GM19324 (cell line): ENCODE results near the gene MLPH.

Experiments used
- ATAC-seq: cut with Tn5 transposase; IDR thresholded peaks from one replicate; pipeline ENCODE4 v1.9.1; 2021; ENCODE audit warnings: mild to moderate bottlenecking, moderate library complexity; ENCODE audit not compliant: unreplicated experiment, low FRiP score

MLPH gene

DNA sequence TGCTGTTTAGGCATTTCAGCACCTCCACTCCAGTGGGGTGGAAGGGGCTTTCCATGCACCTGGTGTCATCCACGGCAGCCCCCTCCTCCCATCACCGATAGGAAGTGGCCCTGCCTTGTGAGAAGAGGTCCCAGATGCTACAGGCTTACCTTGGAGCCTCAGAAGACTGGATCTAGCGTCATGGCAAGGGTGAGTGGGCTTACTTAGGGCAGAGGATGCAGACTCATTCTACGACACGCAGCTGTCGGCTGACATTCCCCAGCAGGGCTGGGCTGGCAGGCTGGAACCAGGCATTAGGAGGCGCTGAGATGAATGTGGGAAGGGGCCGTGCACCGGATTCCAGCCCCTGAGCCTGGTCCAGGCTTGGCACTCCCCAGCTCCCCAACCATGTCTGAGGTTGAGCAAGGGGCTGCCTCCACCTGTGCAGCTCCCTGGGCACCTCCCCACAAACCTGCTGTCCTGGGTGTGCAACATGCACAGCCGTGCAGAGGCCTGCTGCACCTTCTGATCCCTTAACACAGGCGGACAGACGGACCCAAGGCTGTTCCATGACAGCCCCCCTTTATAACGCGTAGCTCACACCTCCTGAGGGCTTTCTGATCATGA, 77.6 kb downstream of the MLPH start:
- no peak for ATAC-seq

DNA sequence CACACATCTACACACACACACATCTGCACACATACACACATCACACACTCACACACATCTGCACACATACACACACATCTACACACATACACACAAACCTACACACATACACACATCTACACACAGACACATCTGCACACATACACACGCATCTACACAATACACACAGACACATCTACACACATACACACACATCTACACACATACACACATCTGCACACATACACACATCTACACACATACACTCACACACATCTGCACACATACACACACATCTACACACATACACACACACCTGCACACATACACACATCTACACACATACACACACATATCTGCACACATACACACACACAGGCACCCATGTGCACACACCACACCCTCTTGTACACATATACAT, 78.9 kb downstream of the MLPH start:
- no peak for ATAC-seq

DNA sequence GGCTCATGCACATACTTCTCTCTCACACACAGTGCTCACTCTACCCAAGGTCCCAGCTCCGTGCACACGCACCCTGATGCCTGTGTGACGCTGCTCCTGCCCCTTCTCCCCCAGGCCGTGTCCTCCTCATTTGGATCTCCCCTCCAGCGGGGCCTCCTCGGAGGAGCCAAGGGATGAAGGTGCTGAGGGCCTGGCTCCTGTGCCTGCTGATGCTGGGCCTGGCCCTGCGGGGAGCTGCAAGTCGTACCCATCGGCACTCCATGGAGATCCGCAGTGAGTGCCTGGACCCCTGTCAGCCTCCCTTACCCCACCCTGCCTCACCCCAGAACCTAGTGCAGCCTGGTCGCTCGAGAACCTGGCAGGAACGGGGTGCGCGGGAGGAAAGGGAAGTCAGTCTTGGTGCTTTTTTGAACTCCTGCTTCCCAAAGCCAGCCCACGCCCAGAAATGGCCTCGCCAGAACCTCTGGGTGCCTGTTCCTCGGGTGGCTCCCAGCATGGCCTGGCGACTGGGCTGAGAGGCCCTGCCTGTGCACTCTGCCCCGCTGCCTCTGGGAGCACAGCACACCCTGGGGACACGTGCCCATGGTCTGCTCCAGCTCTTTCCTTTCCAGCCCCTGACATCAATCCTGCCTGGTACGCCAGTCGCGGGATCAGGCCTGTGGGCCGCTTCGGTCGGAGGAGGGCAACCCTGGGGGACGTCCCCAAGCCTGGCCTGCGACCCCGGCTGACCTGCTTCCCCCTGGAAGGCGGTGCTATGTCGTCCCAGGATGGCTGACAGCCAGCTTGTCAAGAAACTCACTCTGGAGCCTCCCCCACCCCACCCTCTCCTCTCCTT, 79.6 kb downstream of the MLPH start, which contains the start of gene PRLH:
Gene PRLH, plus strand, starts transcription at position 174 of the 835 bp plus-strand sequence. Its CDS starts 0 bp downstream, at position 174.
- no peak for ATAC-seq

DNA sequence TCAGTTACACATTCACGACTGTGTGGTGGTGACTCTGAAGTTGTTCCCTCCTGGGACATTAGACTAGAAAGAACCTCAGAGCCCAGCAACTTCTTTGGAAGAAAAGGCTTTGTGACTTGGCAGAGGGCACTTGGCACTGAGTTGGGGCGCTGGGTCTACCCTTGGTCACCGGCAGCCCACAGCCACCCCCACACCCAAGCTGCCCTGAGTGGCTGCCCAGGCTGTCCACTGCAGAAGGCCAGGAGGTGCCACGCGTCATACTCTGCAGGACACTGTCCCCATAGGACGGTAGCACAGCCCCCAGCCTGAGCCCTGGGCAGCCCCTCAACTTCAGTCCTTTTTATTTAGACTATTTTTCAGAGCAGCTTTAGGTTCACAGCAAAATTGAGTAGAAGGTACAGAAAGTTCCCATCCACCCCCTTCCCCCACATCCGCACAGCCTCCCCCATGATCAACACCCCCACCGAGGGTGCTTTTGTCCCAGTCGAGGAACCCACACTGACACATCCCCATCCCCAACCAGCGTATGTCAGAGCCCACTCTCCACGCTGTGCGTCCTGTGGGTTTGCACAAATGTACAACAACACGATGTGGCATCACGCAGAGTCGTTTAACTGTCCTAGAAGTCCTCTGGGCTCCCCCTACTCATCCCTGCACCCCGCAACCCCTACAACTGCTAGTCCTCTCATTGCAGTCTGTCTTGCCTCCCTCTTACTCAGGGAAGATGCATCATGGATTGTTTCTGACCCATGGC, 80.4 kb downstream of the MLPH start:
- no peak for ATAC-seq

DNA sequence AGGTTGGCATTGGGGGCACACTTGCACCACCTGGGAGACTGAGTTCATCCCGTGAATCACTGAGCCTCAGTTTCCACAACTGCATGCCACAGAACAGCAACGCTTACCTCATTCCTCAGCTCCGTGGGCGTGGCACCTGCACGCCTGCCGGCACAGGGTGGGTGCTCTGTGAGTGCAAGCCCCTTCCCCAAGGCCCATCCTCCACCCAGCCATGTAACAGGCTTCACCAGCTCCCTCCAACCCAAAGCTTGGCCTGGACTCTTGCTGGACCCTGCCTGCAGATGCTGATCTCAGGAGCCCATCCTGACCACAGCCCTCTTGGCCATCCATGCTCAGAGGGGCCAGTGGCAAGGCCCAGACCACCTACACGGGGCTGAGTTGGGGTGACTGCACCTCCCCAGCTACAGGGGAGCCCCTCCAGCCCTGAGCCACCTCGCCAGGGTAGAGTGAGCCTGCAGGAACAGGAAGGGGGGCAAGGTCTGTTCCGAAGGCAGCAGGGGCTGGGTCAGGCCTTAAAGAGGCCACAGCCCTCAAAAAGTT, 81.1 kb downstream of the MLPH start:
- no peak for ATAC-seq

DNA sequence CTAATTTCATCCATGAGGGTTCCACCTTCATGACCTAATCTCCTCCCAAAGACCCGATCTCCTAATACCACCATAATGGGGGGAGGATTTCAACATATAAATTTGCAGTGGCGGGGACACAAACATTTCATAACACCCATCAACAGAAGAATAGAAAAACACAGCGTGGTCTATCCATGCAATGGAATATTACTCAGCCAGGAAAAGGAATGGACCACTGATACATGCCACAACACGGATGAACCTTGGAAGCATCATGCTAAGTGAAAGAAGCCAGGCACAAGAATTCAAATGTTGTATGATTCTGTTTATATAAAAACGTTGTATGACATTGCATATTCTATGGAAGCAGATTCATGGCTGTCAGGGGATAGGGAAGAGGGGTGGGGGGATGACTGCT, 82.0 kb downstream of the MLPH start:
- ATAC-seq, result no peak

GRCh38 chr2:237569896-237570295, 82.8 kb downstream of the MLPH start:
- ATAC-seq, result no peak

- no peak for ATAC-seq
Measured at GRCh38 chr2:237570776-237571335, 83.8 kb downstream of the MLPH start.

DNA sequence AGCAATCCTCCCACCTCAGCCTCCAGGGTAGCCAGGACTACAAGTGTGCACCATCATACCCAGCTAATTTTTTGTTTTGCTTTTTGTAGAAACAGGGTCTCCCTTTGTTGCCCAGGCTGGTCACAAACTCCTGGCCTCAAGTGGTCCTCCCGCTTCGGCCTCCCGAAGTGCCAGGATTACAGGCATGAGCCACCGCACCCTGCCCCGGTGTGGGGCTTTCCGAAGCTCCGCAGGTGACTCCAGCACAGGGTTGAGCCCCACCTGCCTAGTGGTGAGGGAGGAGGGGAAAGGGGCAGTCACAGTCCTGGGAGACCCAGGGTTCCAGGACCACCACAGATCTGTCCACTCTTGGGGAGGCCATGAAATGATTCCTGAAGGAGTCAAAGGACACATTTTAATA, 84.5 kb downstream of the MLPH start:
- ATAC-seq, result no peak

DNA sequence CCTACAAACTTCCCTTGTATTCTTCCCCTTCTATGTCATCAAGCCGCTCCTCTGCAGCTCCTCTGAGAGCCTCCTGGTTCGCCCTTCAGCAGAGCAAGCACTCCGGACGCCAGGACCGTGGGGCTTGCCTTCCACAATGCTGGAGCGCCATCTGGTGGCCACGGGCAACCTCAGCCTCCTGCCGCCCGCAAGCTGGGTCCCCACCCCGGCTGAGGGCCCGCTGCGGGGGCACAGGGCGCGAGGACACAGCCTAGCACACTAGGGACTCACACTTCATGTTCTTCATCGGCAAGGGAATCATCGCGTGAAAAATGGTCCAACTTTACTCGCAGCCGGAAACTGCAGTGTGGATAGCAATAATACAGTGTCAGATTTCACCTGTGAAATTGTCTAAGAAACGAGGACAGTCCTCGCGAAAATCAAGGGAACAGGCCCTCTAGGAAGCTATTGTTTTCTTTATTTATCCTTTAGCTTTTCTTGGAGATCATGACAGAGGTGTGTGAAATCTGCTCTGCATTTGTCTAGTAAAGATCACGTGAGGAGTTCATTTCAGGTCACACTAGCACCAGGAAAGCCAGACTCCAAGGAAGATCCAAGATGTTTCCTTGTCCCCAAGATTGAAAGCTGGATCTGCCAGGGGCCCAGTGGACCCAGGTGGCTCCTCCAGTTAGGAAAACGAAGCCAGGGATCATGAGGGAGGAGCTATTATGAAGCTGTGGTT, 85.1 kb downstream of the MLPH start:
- peak; percentile 74 for ATAC-seq

DNA sequence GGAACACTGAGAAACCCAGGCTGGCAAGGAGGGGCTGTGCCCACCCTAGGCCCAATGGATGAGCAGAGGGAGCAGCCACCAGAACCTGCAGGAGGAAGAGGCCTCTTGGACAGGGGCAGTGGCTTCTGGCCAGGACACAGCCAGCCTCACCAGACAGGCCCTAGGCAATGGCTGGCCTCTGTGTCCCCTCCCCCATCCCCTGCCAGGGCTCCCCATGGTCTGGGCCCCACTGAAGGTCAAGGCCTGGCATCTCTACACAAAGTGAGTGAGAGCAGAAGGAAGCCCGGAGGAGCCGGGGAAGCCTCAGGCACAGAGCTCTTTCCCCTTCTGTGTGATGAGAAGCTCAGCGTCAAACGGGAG, 85.7 kb downstream of the MLPH start:
- no peak for ATAC-seq

DNA sequence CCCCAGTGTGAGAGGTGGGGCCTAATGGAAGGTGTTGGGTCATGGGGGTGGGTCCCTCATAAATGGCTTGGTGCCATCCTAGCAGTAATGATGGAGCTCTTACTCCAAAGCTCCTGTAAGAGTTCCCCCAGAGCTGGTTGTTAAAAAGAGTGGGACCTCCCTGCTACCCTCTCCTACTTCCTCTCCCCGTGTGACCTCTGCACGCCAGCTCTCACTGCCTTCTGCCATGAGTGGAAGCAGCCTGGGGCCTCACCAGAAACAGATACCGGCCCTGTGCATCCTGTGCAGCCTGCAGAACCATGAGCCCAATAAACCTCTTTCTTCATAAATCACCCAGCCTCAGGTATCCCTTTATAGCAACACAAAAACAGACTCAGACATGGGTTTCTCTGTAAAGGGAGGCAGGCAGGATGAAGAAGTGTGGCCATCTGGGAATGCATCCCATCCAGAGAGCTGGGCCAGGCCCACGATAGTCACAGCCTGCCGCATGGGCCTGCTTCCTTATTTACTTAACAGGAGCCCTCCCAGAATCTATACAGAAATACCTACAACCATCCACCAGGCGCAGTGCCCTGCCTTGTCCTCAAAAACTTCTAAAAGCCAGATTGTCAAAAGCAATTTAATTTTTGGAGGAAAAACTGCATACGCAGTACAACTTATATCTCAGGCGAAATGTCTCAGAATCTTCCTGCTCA, 86.8 kb downstream of the MLPH start:
- no peak for ATAC-seq

- no peak for ATAC-seq
Measured at GRCh38 chr2:237574467-237574866, 87.4 kb downstream of the MLPH start.

- ATAC-seq, result no peak
Measured at GRCh38 chr2:237574894-237575868, 88.1 kb downstream of the MLPH start.

DNA sequence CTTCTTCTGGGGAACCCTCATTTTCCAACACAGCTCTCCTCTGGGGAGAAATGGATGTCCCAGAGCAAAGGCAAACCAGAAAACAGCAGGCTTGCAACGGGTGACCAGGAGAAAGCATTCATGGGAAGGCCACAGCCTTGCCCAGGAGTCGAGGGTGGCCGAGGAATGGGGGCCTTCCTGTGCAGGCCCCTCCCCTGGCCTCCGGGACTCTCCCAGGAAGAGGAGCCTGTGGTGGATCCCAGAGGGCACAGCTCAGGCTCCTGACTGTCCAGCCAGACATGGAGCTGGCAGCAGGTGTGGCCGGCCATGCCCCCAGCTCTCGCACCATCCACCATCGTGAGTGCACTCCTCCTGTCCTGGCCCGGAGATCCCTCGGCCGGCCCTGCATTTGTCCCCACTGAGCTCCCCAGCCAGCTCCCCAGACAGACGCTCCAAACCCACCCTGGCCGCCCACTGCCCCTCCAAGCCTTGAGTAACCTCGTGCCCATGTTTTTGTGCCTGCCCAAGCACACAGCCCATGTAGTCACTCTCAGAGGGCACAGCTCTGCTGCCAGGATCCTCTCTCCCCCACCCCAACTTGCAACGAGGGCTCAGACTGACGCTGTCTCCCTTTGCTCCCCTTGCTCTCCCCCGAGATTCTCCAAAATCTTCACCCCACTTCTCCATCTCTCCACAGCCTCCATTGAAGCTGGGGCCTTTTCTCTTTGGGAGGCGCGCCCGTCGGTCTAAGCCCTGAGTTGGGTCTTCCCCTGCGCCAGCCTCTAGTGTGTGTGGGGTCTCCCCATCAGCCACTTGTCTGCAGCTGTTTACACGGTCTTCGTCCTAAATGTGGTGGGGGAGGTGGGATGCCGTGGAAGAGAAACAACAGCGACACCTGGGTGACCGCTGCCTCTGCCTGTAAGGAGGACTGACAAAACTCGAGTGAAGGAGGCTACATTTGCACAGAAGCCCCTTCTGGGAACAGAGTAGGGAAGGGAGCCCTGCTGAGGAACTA, 89.1 kb downstream of the MLPH start:
- no peak for ATAC-seq

GRCh38 chr2:237576974-237577373, 89.9 kb downstream of the MLPH start:
- ATAC-seq, result no peak

DNA sequence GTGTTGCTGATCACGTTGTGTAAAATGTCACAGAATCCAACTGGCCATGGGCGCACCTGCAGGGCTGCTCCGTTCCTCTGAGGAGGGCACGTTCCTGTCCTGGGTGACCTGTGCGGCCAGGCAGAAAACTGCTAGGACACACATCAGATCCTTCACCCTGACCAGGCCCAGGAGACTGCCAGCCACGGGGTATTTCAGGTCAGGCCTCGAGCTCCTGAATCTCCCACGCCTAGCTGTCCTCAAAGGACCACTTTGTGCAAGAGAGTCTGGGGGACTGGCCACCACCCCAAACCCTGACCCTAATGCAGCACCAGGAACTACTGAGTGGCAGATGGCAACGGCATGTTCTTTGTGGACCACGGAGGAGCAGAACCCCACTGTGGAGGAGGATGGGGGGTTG, 90.4 kb downstream of the MLPH start:
- no peak for ATAC-seq
